ENCODE results near the gene JMJD1C.

- TF ChIP-seq PHF8 (IDR thresholded peaks at IDR 0.05; ENCODE audit: borderline replicate concordance, low read depth) (no peak), POLR2A (IDR thresholded peaks at IDR 0.05; ENCODE audit: low read length) (no peak), REST (IDR thresholded peaks at IDR 0.05) (no peak), BHLHE40 (IDR thresholded peaks at IDR 0.05; ENCODE audit: low read depth, low read length) (no peak)
- TF ChIP-seq, protein P1, sequence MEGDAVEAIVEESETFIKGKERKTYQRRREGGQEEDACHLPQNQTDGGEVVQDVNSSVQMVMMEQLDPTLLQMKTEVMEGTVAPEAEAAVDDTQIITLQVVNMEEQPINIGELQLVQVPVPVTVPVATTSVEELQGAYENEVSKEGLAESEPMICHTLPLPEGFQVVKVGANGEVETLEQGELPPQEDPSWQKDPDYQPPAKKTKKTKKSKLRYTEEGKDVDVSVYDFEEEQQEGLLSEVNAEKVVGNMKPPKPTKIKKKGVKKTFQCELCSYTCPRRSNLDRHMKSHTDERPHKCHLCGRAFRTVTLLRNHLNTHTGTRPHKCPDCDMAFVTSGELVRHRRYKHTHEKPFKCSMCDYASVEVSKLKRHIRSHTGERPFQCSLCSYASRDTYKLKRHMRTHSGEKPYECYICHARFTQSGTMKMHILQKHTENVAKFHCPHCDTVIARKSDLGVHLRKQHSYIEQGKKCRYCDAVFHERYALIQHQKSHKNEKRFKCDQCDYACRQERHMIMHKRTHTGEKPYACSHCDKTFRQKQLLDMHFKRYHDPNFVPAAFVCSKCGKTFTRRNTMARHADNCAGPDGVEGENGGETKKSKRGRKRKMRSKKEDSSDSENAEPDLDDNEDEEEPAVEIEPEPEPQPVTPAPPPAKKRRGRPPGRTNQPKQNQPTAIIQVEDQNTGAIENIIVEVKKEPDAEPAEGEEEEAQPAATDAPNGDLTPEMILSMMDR (IDR thresholded peaks at IDR 0.05) = no peak
These were observed 223.9 kb downstream of the JMJD1C start for GRCh38 chr10:63241841-63242281.
